HEK293 (cell line): ENCODE measurements around the gene RPS6KB2.

Experiments used
- CTCF ChIA-PET: fragments of 350-600 bp; formaldehyde crosslinking; extraction: SDS; loops from one replicate; lab custom pipeline; 2021; ENCODE audit warnings: antibody characterized with exemption; lab: Yijun Ruan, JAX
- POLR2A ChIA-PET: fragments of 300-600 bp; formaldehyde crosslinking; extraction: SDS; loops from one replicate; lab custom pipeline; 2020; ENCODE audit warnings: antibody characterized with exemption, inconsistent platforms; lab: Yijun Ruan, JAX
- H3K27ac ChIP-seq: fragments of 200-500 bp; sonication (Bioruptor generic); 2 replicates; pipeline ENCODE4 v1.5.1; 2014; ENCODE audit warnings: low read depth, low read length, control low read depth, inconsistent platforms; ENCODE audit errors: extremely low read depth
- H3K36me3 ChIP-seq, 2 experiments: fragments of 200-500 bp in 1 of 2; sonication (Bioruptor generic) in 1 of 2; 1 replicate in 1 of 2; 2 replicates in 1 of 2; pipeline ENCODE4 v1.5.1; 2014 to 2017; ENCODE audit warnings: inconsistent platforms in 2 of 2, low read length in 2 of 2; ENCODE audit not compliant: control insufficient read depth in 2 of 2, insufficient read depth in 1 of 2
- H3K4me1 ChIP-seq: fragments of 200-500 bp; sonication (Bioruptor generic); 2 replicates; pipeline ENCODE4 v1.5.1; 2014; ENCODE audit warnings: mild to moderate bottlenecking, low read length, inconsistent platforms; ENCODE audit not compliant: control insufficient read depth, insufficient read depth
- H3K4me3 ChIP-seq: 2 replicates; pipeline ENCODE4 v1.5.1; 2011; ENCODE audit warnings: low read depth, mild to moderate bottlenecking, control low read depth, low read length, moderate library complexity
- H3K9me3 ChIP-seq: fragments of 200-500 bp; sonication (Bioruptor generic); 2 replicates; pipeline ENCODE4 v1.5.1; 2014; ENCODE audit warnings: low read depth, low read length, inconsistent platforms; ENCODE audit not compliant: control insufficient read depth, insufficient read depth
- EGR2 ChIP-seq: fragments of 450-650 bp; formaldehyde crosslinking; IDR thresholded peaks from 2 replicates; pipeline ENCODE4 v1.5.1; 2016; ENCODE audit warnings: low read depth, missing biosample characterization, missing genetic modification characterization
- GLIS1 ChIP-seq: fragments of 450-650 bp; formaldehyde crosslinking; IDR thresholded peaks from 2 replicates; pipeline ENCODE4 v1.5.1; 2016; ENCODE audit warnings: missing biosample characterization, missing genetic modification characterization
- GLIS2 ChIP-seq: fragments of 450-650 bp; formaldehyde crosslinking; IDR thresholded peaks from 2 replicates; pipeline ENCODE4 v1.5.1; 2016; ENCODE audit warnings: missing biosample characterization, missing genetic modification characterization
- HOXD13 ChIP-seq: sonication (generic); formaldehyde crosslinking; IDR thresholded peaks from 2 replicates; pipeline ENCODE4 v1.8.0; 2022; ENCODE audit warnings: missing genetic modification reagents, borderline replicate concordance
- PRDM1 ChIP-seq: fragments of 450-650 bp; formaldehyde crosslinking; IDR thresholded peaks from 2 replicates; pipeline ENCODE4; 2016; ENCODE audit warnings: missing biosample characterization, missing genetic modification characterization
- SCRT2 ChIP-seq: fragments of 450-650 bp; formaldehyde crosslinking; IDR thresholded peaks from 2 replicates; pipeline ENCODE4 v1.5.1; 2016; ENCODE audit warnings: missing biosample characterization, missing genetic modification characterization
- YY1 ChIP-seq: fragments of 450-650 bp; formaldehyde crosslinking; IDR thresholded peaks from 2 replicates; pipeline ENCODE4 v1.5.1; 2018; ENCODE audit warnings: missing biosample characterization, missing genetic modification characterization
- ZBTB20 ChIP-seq: fragments of 450-650 bp; formaldehyde crosslinking; IDR thresholded peaks from 2 replicates; pipeline ENCODE4 v1.5.1; 2016; ENCODE audit warnings: missing biosample characterization, missing genetic modification characterization
- ZFHX2 ChIP-seq: fragments of 450-650 bp; formaldehyde crosslinking; conservative IDR thresholded peaks from 2 replicates; pipeline ENCODE4 v1.5.1; 2016; ENCODE audit warnings: missing biosample characterization, missing genetic modification characterization
- ZIC2 ChIP-seq: fragments of 450-650 bp; formaldehyde crosslinking; IDR thresholded peaks from 2 replicates; pipeline ENCODE4 v1.5.1; 2016; ENCODE audit warnings: missing biosample characterization, missing genetic modification characterization
- ZNF10 ChIP-seq: fragments of 450-650 bp; formaldehyde crosslinking; IDR thresholded peaks from 2 replicates; pipeline ENCODE4 v1.5.1; 2017; ENCODE audit warnings: missing biosample characterization, missing genetic modification characterization
- ZNF157 ChIP-seq: fragments of 450-650 bp; formaldehyde crosslinking; IDR thresholded peaks from 2 replicates; pipeline ENCODE4 v1.5.1; 2016; ENCODE audit warnings: missing biosample characterization, missing genetic modification characterization
- ZNF19 ChIP-seq: fragments of 450-650 bp; formaldehyde crosslinking; IDR thresholded peaks from 2 replicates; pipeline ENCODE4; 2016; ENCODE audit warnings: missing biosample characterization, missing genetic modification characterization, low read depth
- ZNF311 ChIP-seq: fragments of 450-650 bp; formaldehyde crosslinking; IDR thresholded peaks from 2 replicates; pipeline ENCODE4 v1.5.1; 2017; ENCODE audit warnings: missing biosample characterization, missing genetic modification characterization, borderline replicate concordance
- ZNF391 ChIP-seq: fragments of 450-650 bp; formaldehyde crosslinking; IDR thresholded peaks from 2 replicates; pipeline ENCODE4 v1.5.1; 2016; ENCODE audit warnings: low read depth, missing biosample characterization, missing genetic modification characterization, borderline replicate concordance
- ZNF48 ChIP-seq: fragments of 450-650 bp; formaldehyde crosslinking; IDR thresholded peaks from 2 replicates; pipeline ENCODE4 v1.5.1; 2016; ENCODE audit warnings: missing biosample characterization, missing genetic modification characterization
- ZNF549 ChIP-seq: fragments of 450-650 bp; IDR thresholded peaks from 2 replicates; pipeline ENCODE4 v1.5.1; 2018; ENCODE audit warnings: missing biosample characterization, missing genetic modification characterization, mild to moderate bottlenecking, inconsistent platforms, moderate library complexity
- ZNF571 ChIP-seq: fragments of 450-650 bp; formaldehyde crosslinking; IDR thresholded peaks from 2 replicates; pipeline ENCODE4 v1.5.0; 2017; ENCODE audit warnings: missing biosample characterization, missing genetic modification characterization
- ZNF621 ChIP-seq: fragments of 450-650 bp; formaldehyde crosslinking; IDR thresholded peaks from 2 replicates; pipeline ENCODE4 v1.5.1; 2017; ENCODE audit warnings: missing biosample characterization, missing genetic modification characterization
- ZNF677 ChIP-seq: fragments of 450-650 bp; IDR thresholded peaks from 2 replicates; pipeline ENCODE4 v1.5.0; 2018; ENCODE audit warnings: missing biosample characterization, mild to moderate bottlenecking, missing genetic modification characterization, moderate library complexity
- ZNF76 ChIP-seq: fragments of 450-650 bp; formaldehyde crosslinking; IDR thresholded peaks from 2 replicates; pipeline ENCODE4; 2016; ENCODE audit warnings: low read depth, missing biosample characterization, missing genetic modification characterization, borderline replicate concordance
- ZNF830 ChIP-seq: fragments of 450-650 bp; IDR thresholded peaks from 2 replicates; pipeline ENCODE4 v1.5.0; 2018; ENCODE audit warnings: missing biosample characterization, missing genetic modification characterization, low read depth, mild to moderate bottlenecking, moderate library complexity
- TF ChIP-seq, protein P1 (sequence below): sonication (generic); formaldehyde crosslinking; IDR thresholded peaks from 2 replicates; pipeline ENCODE4 v1.8.1; 2022; ENCODE audit warnings: mild to moderate bottlenecking, moderate library complexity, missing genetic modification reagents
- TF ChIP-seq, protein P2 (sequence below): fragments of 450-650 bp; formaldehyde crosslinking; IDR thresholded peaks from 2 replicates; pipeline ENCODE4 v1.5.1; 2017; ENCODE audit warnings: missing biosample characterization, missing genetic modification characterization
- TF ChIP-seq, protein P3 (sequence below): fragments of 450-650 bp; formaldehyde crosslinking; IDR thresholded peaks from 2 replicates; pipeline ENCODE4 v1.5.1; 2016; ENCODE audit warnings: missing biosample characterization, missing genetic modification characterization
- TF ChIP-seq, protein P4 (sequence below): fragments of 450-650 bp; formaldehyde crosslinking; IDR thresholded peaks from 2 replicates; pipeline ENCODE4 v1.5.1; 2016; ENCODE audit warnings: missing biosample characterization, missing genetic modification characterization
- TF ChIP-seq, protein P5 (sequence below): fragments of 450-650 bp; IDR thresholded peaks from 2 replicates; pipeline ENCODE4 v1.5.1; 2018; ENCODE audit warnings: missing biosample characterization, mild to moderate bottlenecking, missing genetic modification characterization
- TF ChIP-seq, protein P6 (sequence below): fragments of 450-650 bp; formaldehyde crosslinking; IDR thresholded peaks from 2 replicates; pipeline ENCODE4 v1.5.1; 2017; ENCODE audit warnings: missing biosample characterization, missing genetic modification characterization

Gene RPS6KB2

DNA sequence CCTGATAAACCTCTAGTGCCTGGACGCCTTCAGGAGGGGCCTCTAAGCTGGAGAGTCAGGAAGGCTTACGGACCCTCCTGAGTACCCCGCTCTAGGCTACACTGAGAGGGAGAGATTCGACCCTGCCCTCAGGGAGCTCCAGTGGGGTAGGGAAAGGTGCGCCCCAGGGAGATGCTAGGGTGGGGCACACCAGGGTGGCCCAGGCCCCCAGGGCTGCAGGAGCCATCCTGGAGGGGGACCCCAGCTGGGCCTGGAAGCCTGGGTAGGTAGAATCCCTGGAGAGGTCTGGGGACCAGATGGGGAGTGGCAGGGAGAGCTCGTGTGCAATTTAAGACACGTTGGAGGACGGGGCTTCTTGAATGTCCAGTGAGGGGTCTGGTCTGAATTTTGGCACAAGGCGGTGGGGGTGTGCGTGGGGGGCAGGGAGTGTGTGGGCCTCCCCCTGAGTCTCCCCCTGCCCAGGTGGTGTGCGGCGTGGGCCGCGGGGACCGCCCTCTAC lies 8.1 kb upstream of the RPS6KB2 start:
- peak overlapping the region; percentile 21; the same call in 1 of the 2 replicates for H3K27ac ChIP-seq
- no peaks in the 10 kb centered on the region; the same call in 1 of the 2 replicates for H3K4me1 ChIP-seq
- ChIA-PET CTCF (interaction anchor here (0.5 to 1.6 kb wide), 6 partner anchors 8 to 1375 kb away, joined by 3 to 5 read pairs (median 4); partner anchors contain the start of gene NUDT8), POLR2A (interaction anchor here (0.5 to 4.4 kb wide), 9 partner anchors 10 to 66 kb away, joined by 3 to 25 read pairs (median 4); partner anchors contain the start of genes PPP1CA and TMEM134)
- no peak overlapping the region for H3K4me3 ChIP-seq
- no peaks in the 10 kb centered on the region for H3K9me3 ChIP-seq
- H3K36me3 ChIP-seq: no peaks in the 10 kb centered on the region
- TF ChIP-seq ZNF677 (tag by site-specific recombination) (no peak), ZFHX2 (peak; percentile 53; the same call in 1 of the 2 replicates), ZNF830 (tag by site-specific recombination) (no peak), ZNF10 (tag by site-specific recombination) (no peak), ZNF391 (tag by site-specific recombination) (no peak), ZNF76 (no peak), YY1 (tag by site-specific recombination) (no peak), ZNF157 (tag by site-specific recombination) (no peak), ZNF549 (no peak), GLIS2 (tag by site-specific recombination) (peak; percentile 65), ZBTB20 (tag by site-specific recombination) (no peak), SCRT2 (tag by site-specific recombination) (no peak), PRDM1 (tag by site-specific recombination) (no peak), GLIS1 (peak; percentile 99), ZNF311 (tag by site-specific recombination) (no peak), ZIC2 (peak; percentile 78), ZNF571 (no peak), HOXD13 (CRISPR knock-in tag) (no peak), EGR2 (tag by site-specific recombination) (peak; percentile 33; the same call in 1 of the 2 replicates), ZNF19 (no peak), ZNF48 (tag by site-specific recombination) (no peak), ZNF621 (tag by site-specific recombination) (no peak)
- TF ChIP-seq, protein P1, sequence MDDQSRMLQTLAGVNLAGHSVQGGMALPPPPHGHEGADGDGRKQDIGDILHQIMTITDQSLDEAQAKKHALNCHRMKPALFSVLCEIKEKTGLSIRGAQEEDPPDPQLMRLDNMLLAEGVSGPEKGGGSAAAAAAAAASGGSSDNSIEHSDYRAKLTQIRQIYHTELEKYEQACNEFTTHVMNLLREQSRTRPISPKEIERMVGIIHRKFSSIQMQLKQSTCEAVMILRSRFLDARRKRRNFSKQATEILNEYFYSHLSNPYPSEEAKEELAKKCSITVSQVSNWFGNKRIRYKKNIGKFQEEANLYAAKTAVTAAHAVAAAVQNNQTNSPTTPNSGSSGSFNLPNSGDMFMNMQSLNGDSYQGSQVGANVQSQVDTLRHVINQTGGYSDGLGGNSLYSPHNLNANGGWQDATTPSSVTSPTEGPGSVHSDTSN: no peak
- TF ChIP-seq, protein P2, sequence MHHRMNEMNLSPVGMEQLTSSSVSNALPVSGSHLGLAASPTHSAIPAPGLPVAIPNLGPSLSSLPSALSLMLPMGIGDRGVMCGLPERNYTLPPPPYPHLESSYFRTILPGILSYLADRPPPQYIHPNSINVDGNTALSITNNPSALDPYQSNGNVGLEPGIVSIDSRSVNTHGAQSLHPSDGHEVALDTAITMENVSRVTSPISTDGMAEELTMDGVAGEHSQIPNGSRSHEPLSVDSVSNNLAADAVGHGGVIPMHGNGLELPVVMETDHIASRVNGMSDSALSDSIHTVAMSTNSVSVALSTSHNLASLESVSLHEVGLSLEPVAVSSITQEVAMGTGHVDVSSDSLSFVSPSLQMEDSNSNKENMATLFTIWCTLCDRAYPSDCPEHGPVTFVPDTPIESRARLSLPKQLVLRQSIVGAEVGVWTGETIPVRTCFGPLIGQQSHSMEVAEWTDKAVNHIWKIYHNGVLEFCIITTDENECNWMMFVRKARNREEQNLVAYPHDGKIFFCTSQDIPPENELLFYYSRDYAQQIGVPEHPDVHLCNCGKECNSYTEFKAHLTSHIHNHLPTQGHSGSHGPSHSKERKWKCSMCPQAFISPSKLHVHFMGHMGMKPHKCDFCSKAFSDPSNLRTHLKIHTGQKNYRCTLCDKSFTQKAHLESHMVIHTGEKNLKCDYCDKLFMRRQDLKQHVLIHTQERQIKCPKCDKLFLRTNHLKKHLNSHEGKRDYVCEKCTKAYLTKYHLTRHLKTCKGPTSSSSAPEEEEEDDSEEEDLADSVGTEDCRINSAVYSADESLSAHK (tag by site-specific recombination): no peak
- TF ChIP-seq, protein P3, sequence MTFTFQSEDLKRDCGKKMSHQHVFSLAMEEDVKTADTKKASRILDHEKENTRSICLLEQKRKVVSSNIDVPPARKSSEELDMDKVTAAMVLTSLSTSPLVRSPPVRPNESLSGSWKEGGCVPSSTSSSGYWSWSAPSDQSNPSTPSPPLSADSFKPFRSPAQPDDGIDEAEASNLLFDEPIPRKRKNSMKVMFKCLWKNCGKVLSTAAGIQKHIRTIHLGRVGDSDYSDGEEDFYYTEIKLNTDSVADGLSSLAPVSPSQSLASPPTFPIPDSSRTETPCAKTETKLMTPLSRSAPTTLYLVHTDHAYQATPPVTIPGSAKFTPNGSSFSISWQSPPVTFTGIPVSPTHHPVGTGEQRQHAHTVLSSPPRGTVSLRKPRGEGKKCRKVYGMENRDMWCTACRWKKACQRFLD: no peak
- TF ChIP-seq, protein P4, sequence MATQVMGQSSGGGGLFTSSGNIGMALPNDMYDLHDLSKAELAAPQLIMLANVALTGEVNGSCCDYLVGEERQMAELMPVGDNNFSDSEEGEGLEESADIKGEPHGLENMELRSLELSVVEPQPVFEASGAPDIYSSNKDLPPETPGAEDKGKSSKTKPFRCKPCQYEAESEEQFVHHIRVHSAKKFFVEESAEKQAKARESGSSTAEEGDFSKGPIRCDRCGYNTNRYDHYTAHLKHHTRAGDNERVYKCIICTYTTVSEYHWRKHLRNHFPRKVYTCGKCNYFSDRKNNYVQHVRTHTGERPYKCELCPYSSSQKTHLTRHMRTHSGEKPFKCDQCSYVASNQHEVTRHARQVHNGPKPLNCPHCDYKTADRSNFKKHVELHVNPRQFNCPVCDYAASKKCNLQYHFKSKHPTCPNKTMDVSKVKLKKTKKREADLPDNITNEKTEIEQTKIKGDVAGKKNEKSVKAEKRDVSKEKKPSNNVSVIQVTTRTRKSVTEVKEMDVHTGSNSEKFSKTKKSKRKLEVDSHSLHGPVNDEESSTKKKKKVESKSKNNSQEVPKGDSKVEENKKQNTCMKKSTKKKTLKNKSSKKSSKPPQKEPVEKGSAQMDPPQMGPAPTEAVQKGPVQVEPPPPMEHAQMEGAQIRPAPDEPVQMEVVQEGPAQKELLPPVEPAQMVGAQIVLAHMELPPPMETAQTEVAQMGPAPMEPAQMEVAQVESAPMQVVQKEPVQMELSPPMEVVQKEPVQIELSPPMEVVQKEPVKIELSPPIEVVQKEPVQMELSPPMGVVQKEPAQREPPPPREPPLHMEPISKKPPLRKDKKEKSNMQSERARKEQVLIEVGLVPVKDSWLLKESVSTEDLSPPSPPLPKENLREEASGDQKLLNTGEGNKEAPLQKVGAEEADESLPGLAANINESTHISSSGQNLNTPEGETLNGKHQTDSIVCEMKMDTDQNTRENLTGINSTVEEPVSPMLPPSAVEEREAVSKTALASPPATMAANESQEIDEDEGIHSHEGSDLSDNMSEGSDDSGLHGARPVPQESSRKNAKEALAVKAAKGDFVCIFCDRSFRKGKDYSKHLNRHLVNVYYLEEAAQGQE: no peak
- TF ChIP-seq, protein P5, sequence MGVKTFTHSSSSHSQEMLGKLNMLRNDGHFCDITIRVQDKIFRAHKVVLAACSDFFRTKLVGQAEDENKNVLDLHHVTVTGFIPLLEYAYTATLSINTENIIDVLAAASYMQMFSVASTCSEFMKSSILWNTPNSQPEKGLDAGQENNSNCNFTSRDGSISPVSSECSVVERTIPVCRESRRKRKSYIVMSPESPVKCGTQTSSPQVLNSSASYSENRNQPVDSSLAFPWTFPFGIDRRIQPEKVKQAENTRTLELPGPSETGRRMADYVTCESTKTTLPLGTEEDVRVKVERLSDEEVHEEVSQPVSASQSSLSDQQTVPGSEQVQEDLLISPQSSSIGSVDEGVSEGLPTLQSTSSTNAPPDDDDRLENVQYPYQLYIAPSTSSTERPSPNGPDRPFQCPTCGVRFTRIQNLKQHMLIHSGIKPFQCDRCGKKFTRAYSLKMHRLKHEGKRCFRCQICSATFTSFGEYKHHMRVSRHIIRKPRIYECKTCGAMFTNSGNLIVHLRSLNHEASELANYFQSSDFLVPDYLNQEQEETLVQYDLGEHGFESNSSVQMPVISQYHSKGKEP: no peak
- TF ChIP-seq, protein P6, sequence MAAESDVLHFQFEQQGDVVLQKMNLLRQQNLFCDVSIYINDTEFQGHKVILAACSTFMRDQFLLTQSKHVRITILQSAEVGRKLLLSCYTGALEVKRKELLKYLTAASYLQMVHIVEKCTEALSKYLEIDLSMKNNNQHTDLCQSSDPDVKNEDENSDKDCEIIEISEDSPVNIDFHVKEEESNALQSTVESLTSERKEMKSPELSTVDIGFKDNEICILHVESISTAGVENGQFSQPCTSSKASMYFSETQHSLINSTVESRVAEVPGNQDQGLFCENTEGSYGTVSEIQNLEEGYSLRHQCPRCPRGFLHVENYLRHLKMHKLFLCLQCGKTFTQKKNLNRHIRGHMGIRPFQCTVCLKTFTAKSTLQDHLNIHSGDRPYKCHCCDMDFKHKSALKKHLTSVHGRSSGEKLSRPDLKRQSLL (tag by site-specific recombination): no peak
